ENCODE results near the gene STH. TPM values are rescaled to one million over a fixed set of nuclear protein-coding genes. Genes with fewer than 3 reads are reported as not detected.

STH gene
- total and polyA plus RNA-seq, 10 donors, result not detected

DNA sequence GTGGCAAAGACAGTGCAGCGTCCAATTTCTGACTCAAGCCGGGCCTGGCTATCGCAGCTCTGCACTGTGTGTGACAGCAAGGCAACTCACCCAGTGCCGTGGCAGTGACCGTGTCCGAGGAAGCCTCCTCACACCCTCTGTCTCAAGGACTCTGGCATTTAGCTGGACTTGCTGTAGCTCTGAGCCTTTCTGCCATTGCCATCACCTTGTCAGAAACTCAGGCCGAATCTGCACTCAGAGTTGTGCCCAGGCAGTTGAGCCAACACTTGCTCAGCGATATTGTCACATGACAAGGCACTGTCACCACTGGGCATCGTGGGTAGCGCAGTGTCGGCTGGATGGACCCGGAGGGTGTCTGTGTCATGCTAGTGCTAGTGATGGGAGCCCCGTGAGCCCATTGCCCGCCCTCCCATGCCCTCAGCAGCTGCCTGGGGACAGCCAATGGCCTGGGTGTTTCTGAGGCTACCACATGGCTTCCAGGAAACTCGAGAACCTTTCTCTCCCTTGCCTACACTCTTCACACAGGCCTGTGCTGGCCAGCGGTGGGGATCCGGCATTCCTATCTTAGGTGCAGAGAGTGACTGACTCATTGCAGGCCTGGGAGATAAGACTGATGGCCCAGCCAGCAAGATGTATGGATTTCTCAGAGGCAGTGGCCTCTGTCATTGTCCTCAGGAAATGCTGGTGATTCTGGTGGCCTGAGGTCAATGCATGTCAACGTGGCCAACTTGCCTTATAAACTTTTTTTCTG is 22.1 kb upstream of the STH start:
- DNase-seq, result peak; percentile 52
- Histone ChIP-seq H3K4me1 (peaks cover 0 to 20% (median 12%) of the 10 kb centered on the region in 6 donors), H3K27me3 (replicated peaks in 1 of 7) (no peaks in the 10 kb centered on the region), H3K27ac (no peak overlapping the region), H3K4me3 (no peak overlapping the region), H3K9me3 (peaks cover 0 to 5% (median 0%) of the 10 kb centered on the region in 8 donors), H3K36me3 (no peaks in the 10 kb centered on the region)
- WGBS, 5 donors, result 84 to 91% (median 88%) methylated on average over 18 of the region's 18 CpGs
- no peak for TF ChIP-seq POLR2AphosphoS5 (IDR thresholded peaks at IDR 0.05)
- TF ChIP-seq, protein P1, sequence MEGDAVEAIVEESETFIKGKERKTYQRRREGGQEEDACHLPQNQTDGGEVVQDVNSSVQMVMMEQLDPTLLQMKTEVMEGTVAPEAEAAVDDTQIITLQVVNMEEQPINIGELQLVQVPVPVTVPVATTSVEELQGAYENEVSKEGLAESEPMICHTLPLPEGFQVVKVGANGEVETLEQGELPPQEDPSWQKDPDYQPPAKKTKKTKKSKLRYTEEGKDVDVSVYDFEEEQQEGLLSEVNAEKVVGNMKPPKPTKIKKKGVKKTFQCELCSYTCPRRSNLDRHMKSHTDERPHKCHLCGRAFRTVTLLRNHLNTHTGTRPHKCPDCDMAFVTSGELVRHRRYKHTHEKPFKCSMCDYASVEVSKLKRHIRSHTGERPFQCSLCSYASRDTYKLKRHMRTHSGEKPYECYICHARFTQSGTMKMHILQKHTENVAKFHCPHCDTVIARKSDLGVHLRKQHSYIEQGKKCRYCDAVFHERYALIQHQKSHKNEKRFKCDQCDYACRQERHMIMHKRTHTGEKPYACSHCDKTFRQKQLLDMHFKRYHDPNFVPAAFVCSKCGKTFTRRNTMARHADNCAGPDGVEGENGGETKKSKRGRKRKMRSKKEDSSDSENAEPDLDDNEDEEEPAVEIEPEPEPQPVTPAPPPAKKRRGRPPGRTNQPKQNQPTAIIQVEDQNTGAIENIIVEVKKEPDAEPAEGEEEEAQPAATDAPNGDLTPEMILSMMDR (IDR thresholded peaks at IDR 0.05 in 8 of 11, conservative IDR thresholded peaks at IDR 0.05 in 3 of 11), result no peak
- no peak for TF ChIP-seq POLR2A (IDR thresholded peaks at IDR 0.05)
- intact Hi-C loops (cut with DNase I; ENCODE audit: low total_unique reads), result no loop called here

DNA sequence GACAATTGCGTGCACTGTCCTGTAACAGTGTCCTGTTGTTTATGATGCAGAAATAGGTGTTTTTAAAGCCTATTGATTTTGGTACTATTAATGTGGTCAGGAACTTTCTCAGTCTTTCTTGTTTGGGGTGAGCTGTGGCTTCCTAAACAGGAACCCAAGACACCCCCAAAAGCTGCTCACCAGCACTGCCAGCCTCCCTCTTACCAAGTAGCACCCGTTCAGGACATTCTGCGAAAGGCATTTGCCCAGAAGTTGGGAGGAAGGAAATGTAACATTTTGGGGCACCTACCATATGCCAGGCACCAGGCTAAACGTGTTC is 21.6 kb upstream of the STH start:
- Histone ChIP-seq H3K36me3 (no peaks in the 10 kb centered on the region), H3K4me1 (peaks cover 0 to 20% (median 12%) of the 10 kb centered on the region in 6 donors), H3K9me3 (peaks cover 0 to 3% (median 0%) of the 10 kb centered on the region in 8 donors), H3K27me3 (replicated peaks in 1 of 7) (no peaks in the 10 kb centered on the region), H3K4me3 (no peak overlapping the region), H3K27ac (no peak overlapping the region)
- intact Hi-C loops (cut with DNase I; ENCODE audit: low total_unique reads), result no loop called here
- 60 to 73% (median 70%) methylated on average over 4 of the region's 4 CpGs for WGBS, 5 donors
- DNase-seq, result peak; percentile 4
- TF ChIP-seq POLR2A (IDR thresholded peaks at IDR 0.05) (no peak), POLR2AphosphoS5 (IDR thresholded peaks at IDR 0.05) (no peak)
- TF ChIP-seq, protein P1 (IDR thresholded peaks at IDR 0.05 in 8 of 11, conservative IDR thresholded peaks at IDR 0.05 in 3 of 11), result no peak

DNA sequence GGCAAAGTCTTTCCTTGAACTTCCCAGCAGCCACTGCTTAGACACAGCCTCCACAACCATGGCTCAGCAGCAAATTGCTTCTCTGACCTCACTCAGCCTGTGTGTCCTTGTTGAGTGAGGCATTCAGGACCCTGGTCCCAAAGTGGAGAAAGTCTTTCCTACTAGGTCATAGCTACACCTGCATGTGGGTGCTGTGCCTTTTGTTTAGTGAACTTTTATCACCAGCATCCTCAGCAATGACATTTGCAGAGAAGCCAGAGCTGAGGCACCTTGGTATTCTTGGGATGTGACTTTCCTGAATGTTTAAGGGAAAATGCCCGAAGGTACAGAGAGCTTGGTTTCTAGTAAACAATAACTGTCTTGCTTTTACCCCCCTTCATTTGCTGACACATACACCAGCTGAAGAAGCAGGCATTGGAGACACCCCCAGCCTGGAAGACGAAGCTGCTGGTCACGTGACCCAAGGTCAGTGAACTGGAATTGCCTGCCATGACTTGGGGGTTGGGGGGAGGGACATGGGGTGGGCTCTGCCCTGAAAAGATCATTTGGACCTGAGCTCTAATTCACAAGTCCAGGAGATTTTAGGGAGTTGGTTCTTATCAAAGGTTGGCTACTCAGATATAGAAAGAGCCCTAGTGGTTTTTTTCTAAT is 20.9 kb upstream of the STH start:
- Histone ChIP-seq H3K9me3 (no peaks in the 10 kb centered on the region), H3K27ac (no peak overlapping the region), H3K27me3 (replicated peaks in 1 of 7) (peaks cover 0 to 2% (median 0%) of the 10 kb centered on the region in 7 donors), H3K4me3 (no peak overlapping the region), H3K36me3 (no peaks in the 10 kb centered on the region), H3K4me1 (peaks cover 0 to 20% (median 12%) of the 10 kb centered on the region in 6 donors)
- TF ChIP-seq POLR2AphosphoS5 (IDR thresholded peaks at IDR 0.05) (no peak), POLR2A (IDR thresholded peaks at IDR 0.05) (no peak)
- TF ChIP-seq, protein P1 (IDR thresholded peaks at IDR 0.05 in 8 of 11, conservative IDR thresholded peaks at IDR 0.05 in 3 of 11), result no peak
- WGBS, 5 donors, result 73 to 87% (median 82%) methylated on average over 3 of the region's 3 CpGs
- intact Hi-C loops (cut with DNase I; ENCODE audit: low total_unique reads), result no loop called here
- peak; percentile 25 for DNase-seq

DNA sequence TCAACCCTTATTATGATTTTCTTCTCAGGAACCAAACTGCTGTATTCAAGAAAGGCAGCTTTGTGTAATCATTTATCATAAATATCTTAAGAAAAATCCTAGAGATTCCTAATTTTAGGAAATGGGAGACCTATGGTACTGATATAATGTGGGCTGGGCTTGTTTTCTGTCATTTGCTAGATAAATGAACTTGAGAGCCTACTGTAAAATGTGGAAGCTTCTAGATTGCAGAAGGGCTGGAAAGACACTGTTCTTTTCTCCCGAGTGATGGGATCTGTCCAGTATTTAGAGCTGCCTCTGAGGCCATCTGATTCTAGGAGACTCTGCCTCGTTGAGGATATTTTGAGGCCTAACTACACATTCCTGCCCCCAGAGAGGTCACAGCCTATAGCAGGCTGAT is 19.9 kb upstream of the STH start:
- DNase-seq, result no peak
- Histone ChIP-seq H3K36me3 (no peaks in the 10 kb centered on the region), H3K9me3 (no peaks in the 10 kb centered on the region), H3K4me3 (no peak overlapping the region), H3K27me3 (replicated peaks in 1 of 7) (peaks cover 0 to 7% (median 0%) of the 10 kb centered on the region in 7 donors), H3K4me1 (peaks cover 0 to 20% (median 12%) of the 10 kb centered on the region in 6 donors), H3K27ac (no peak overlapping the region)
- TF ChIP-seq POLR2AphosphoS5 (IDR thresholded peaks at IDR 0.05), result no peak
- TF ChIP-seq, protein P1 (IDR thresholded peaks at IDR 0.05 in 8 of 11, conservative IDR thresholded peaks at IDR 0.05 in 3 of 11), result no peak
- TF ChIP-seq POLR2A (IDR thresholded peaks at IDR 0.05), result no peak
- intact Hi-C loops (cut with DNase I; ENCODE audit: low total_unique reads), result no loop called here
- WGBS, 5 donors, result 40 to 77% (median 68%) methylated on average over 2 of the region's 2 CpGs
